GM19328 (cell line): ENCODE results near the gene CYP2A6.
A peak's percentile ranks its signal among the peaks of the same experiment; 100 is the strongest.

Source experiments
- ATAC-seq: cut with Tn5 transposase; IDR thresholded peaks from one replicate; pipeline ENCODE4 v1.9.1; 2021; ENCODE audit warnings: mild to moderate bottlenecking, moderate library complexity; ENCODE audit not compliant: unreplicated experiment

Gene CYP2A6

DNA sequence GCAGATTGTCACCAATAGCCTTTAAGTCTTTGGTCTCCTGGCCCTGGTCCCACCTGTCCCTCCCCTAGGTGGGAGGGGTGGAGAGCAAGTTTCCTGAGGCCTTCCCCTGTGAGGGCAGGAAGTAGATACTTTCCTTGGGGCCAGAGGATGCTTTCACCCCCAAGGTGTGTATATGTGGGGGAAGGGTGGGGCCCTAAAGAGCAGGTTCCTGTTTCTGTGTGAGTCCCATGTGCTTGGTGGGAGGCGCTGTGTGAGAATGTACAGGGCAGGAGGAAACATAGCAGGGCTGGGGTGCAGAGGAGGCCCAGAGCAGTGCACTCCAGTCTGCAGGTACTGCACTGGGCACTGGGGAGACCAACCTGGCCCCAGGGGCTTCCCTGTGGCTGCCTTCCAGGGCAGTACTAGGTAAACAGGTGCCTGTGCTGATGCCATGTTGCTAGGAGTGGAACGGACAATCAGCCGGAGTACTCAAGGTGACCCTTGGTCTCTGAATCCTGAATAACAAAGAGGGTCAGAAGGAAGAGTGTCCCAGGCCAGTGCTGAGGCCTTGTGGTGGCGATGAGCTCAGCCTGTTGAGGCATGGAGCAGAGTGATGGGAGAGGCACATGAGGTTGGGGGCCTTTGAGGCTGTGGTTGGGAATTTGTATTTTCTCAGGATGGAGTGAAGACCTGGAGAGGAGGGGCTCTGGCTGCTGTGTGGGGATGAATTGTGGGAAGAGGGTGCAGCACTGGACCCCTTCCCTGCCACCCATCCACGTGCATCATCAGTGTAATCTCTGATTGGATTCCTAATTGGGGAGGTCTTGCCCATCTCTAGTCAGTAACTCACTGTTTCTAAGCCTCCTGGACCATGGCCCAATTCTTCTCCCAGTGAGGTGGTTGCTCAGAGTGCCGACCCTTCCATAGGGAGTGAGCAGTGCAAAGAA, 46.1 kb downstream of the CYP2A6 start:
- no peak for ATAC-seq

DNA sequence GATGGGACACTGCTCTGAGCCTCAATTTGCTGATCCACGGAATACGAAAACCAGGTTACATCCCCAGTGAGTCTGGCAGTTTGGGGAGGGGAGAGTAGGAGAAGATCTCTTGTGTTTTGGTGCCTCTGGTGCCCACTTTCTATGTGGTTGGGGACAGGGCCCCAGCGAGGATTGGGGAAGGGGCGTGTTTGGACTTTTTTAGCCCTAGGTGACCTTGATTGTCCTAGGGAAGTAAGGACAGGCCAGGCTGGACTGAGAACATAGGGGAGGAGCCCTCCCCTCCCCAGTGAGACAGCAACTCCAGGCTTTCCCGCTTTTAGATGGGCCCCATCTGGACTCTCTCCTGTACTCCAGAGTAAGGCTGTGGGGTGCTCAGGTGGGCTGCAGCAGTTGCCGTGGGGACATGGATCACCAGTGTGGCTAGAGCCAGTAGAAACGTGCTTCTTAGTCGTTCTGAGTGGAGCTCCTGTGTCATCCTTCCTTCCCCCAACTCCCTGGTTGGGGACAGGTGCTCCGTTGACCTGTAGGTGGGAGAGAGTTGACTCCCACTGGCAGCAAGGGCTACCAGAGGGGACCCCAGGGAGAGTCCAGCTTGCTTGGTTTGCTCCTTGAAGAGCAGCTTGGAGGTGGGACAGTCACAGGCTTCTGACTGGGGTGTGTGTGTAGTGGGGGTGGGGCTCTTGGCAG, 46.9 kb downstream of the CYP2A6 start:
- no peak for ATAC-seq

DNA sequence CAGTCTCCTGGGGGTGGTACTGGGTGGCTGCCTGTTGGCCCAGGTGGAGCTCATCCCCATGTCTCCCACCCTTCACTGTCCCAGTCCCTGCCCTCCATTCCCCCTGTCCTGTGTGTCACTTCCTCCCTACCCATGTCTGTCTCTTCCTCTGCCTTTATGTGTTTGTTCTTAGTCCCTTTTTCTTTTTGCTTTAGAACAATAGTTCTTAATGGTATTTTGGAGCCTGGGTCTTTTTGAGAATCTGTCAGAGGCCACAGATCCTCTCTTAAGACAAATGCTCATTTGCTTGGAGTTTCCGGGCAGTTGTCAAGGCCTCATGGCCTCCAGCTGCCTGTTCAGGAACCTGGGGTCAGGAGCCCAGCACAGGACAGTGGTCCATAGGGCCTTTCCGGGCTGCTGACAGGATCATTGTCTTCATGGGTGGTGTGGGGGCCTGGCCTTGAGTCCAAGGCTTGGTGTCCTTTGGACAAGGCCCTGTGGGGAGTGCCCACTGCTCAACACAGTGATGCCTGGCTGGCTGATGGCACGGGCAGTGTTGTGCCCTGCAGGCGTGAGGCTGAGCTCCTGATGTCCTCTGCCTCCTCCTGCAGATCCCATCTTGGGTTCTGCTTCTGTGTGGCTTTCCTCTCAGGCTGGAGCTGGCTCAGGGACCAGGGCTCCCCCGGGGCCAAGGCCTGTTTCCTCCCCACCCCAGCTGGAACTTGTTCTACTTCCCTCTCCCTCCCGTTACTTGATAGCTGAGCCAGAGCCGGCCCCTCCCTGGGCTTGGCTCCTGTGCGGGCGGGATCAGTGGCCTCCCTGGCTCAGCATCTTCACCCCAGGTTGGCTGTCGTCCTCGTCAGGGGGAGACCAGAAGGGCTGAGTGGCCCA, 47.7 kb downstream of the CYP2A6 start:
- ATAC-seq = no peak

DNA sequence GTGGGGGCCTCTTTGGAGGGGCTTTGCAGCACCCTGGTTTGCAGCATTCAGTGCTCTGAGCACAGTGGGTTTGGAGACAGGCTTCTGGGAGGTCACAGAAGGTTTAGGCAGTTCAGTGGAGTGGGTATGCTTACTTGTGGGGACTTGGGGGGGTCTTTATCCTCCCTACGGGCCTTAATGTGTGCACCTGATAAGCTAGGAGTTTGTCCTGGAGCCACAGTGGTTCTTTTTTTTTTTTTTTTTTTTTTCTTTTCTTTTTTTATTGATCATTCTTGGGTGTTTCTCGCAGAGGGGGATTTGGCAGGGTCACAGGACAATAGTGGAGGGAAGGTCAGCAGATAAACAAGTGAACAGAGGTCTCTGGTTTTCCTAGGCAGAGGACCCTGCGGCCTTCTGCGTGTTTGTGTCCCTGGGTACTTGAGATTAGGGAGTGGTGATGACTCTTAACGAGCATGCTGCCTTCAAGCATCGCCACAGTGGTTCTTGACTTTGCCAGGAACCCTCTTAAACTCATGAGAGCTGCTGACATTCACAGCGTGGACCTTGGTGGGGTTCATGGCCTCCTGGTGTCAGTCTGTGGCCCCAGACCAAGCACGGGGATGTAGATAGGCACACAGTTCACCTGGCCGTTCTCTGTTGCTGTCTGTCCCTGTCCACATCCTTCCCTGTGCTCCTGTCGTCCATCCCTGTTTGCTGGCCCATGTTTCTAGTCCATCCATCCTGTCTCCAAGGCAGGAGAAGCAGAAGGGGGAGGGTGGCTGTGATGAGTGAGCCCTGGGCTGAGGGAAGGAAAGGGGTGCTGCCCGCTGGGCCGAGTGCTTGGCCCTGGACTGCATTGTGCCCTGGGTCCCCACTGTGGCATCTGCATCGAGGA, 48.6 kb downstream of the CYP2A6 start:
- ATAC-seq = no peak

DNA sequence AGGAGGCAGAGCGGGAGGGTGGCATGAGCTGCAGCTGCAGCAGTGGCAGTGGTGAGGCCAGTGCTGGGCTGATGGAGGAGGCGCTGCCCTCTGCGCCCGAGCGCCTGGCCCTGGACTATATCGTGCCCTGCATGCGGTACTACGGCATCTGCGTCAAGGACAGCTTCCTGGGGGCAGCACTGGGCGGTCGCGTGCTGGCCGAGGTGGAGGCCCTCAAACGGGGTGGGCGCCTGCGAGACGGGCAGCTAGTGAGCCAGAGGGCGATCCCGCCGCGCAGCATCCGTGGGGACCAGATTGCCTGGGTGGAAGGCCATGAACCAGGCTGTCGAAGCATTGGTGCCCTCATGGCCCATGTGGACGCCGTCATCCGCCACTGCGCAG, 49.3 kb downstream of the CYP2A6 start:
- ATAC-seq = no peak

DNA sequence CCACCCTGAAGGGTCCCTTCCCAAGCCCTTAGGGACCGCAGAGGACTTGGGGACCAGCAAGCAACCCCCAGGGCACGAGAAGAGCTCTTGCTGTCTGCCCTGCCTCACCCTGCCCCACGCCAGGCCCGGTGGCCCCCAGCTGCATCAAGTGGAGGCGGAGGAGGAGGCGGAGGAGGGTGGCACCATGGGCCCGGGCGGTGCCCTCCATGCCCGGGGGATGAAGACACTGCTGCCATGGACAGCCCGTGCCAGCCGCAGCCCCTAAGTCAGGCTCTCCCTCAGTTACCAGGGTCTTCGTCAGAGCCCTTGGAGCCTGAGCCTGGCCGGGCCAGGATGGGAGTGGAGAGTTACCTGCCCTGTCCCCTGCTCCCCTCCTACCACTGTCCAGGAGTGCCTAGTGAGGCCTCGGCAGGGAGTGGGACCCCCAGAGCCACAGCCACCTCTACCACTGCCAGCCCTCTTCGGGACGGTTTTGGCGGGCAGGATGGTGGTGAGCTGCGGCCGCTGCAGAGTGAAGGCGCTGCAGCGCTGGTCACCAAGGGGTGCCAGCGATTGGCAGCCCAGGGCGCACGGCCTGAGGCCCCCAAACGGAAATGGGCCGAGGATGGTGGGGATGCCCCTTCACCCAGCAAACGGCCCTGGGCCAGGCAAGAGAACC, 49.8 kb downstream of the CYP2A6 start:
- ATAC-seq = no peak

DNA sequence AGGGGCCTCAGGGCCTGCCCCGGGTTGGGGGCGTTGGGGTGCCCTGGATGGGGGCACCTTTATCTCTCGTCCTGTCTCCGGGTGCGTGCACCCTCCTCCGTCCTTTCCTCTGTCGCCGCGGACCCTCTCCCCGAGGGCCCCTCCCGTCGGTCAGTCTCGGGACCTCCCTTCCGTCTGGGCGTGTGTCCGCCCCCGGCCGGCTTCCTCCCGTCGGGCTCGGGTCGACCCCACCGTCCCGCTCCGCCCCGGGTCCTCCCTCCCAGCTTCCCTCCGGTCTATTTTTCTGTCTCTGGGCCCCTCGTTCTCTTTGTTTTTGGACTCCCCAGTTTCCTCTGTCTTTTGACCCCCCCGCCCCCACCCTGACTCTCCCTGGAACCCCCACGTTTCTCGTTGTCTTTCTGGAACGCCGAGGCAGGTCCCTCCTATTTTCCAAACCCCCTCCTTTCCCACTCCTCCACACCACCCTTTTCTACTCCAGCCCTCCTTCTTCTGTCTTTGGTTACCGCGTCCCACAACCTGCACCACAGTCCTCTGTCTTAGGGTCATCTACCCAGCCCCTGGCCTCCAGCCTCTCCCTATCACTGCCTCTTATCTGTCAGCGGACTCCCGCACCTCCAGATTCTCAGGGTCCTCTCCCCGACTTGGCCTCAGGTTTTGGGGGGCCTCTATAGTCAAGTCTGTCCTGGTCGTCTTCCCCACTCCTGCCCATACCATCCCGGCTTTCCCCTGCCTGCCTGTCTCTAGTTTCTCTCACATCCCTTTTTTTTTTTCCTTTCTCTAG, 50.5 kb downstream of the CYP2A6 start:
- no peak for ATAC-seq

DNA sequence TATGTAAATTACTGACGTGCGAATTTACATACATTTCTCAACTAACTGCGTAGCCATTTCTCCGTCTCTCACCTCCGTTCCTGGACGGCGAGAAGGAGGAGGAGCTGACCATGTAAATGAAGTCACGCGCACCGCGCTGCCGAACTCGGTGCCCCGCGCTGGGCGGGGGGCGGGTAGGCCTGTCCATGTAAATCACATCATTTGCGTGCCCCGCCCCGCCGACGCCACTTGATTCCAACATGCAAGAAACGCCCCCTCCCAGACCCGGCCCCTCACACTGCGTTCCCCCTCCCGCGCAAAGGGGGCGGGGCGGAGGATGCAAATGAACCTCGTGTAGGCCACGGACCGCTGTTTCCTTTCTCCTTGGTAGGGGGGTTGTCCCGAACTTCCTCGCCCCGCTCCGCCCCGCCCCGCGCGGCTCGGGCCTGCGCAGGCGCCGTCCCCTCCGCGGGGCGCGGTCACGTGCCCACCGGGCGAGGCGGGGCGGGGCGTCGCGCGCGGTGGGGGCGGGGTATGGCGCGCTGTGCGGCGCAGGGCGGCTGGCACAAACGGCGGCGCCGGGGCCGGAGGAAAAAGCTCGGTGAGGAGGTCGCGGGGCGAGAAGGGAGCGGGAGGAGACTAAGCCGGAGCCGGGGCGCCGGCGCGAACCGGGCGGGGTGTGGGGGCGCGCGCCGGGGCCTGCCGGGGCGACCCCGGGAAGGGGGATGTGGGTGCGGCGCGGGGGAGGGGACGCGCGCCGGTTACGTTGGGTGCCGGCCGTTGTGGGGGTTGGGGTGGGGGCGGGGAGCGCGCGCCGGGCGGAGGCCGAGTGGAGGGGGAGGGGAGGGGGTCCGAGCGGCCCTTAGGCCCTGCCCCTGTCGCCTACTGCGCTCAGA, 51.3 kb downstream of the CYP2A6 start, which contains the start of gene EGLN2:
Gene EGLN2, plus strand, starts transcription at position 509 of the 875 bp plus-strand sequence. CDS start 1,382 bp downstream, outside the sequence.
- ATAC-seq = peak; percentile 71

DNA sequence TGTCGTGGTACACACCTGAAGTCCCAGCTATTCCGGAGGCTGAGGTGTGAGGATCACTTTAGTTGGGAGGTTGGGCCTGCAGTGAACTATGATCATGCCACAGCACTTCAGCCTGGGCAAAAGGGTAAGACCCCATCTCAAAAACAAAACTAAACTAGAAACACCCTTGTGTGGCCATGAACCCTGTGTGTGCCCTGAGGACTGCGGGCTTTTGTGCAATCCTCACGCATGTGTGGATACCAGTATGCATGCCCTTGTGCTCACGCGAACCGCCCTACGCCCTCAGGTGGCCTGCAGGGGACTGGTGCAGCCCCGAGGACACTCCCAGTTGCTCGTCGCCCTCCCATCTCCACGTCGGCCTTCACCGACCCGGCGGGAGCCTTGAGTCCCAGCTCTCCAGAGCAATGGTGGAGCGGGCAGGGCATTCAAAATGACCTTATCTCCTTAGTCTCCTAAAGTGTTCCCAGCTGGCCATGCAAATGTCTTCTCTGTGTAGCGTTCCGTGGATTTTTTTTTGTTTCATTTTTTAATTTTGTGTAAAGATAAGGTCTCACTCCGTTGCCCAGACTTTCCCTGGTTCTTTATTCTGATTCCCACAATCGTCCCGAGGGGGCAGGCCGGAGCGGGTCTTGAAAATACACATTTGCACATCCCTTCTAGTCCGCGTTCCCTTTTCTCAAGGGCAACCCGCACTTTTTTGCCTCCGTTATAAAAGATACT, 52.1 kb downstream of the CYP2A6 start:
- ATAC-seq = peak; percentile 22

DNA sequence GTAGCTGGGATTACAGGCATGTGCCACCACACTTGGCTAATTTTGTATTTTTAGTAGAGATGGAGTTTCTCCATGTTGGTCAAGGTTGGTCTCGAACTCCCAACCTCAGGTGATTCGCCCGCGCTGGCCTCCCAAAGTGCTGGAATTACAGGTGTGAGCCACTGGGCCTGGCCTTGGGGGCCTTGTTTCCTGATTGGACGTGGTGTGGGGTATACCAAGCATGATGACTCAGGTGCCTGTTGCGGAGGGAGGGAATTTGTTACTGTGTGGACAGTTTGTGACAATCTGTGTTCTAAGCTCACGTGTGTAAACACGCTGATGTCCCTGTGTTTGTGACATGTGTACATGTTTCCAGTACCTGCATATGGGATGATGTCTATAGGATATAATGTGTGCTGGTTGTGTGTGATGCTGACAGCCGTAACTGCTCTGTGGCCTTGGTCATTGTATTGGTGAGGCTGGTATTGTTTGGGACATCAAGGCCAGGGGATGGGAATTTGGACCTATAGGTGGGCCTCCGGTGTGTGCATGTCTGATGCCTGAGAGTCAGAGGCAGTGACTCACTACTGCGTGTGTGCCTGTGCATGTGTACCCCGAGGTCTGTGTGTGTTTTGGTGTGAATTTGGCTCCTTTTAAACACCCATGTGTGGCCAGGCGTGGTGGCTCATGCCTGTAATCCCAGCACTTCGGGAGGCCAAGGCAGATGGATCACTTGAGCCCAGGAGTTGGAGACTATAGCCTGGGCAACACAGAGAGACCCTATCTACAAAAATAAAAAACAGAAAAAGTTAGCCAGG, 52.9 kb downstream of the CYP2A6 start:
- ATAC-seq = no peak
